ENCODE data around the gene PIP5K1C. TPM values are rescaled to one million over a fixed set of nuclear protein-coding genes. Genes with fewer than 3 reads are reported as not detected.

The PIP5K1C gene
- total RNA-seq, 2 experiments from 2014 or later = 19.7 to 20.0 TPM

GRCh38 chr19:3733549-3734309 lies 33.5 kb upstream of the PIP5K1C start:
- ATAC-seq = no peak
- Mint-ChIP-seq H3K4me1 (ENCODE audit: low read depth) (peaks cover 6% of the 10 kb centered on the region), H3K36me3 (ENCODE audit: low read depth) (no peaks in the 10 kb centered on the region), H3K27ac (no peak overlapping the region), H3K9me3 (ENCODE audit: insufficient read depth) (no peaks in the 10 kb centered on the region), H3K27me3 (ENCODE audit: low read depth) (peaks cover 3% of the 10 kb centered on the region), H3K4me3 (no peak overlapping the region)
- POLR2A ChIA-PET = no interaction called here
- DNase-seq = no peak
- CTCF ChIA-PET = interaction anchor here (1.2 kb wide), 1 partner anchor 22 kb away, joined by 4 read pairs; no protein-coding TSS in a partner anchor

DNA sequence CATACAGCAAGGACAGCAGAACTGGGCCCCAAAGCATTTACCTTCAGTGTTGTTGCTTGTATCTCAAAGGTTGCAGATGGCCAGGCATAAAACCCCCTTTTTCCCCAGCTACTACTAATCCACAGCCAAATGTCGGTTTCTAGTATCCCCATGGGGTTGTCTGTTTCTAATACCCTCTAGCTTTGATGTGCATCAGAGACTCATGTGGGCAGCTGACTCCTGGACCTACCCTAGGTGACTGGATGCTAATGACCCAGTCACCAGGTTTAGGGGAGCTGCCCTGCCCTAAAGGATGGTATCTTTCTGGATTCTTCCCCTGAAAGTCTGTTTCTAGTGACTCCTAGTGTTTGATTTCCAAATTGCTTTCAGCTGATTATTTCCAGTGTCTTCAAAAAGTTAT lies 31.8 kb upstream of the PIP5K1C start:
- Mint-ChIP-seq H3K27ac (no peak overlapping the region), H3K4me1 (ENCODE audit: low read depth) (no peaks in the 10 kb centered on the region), H3K4me3 (no peak overlapping the region), H3K36me3 (ENCODE audit: low read depth) (no peaks in the 10 kb centered on the region), H3K27me3 (ENCODE audit: low read depth) (peaks cover under 1% of the 10 kb centered on the region), H3K9me3 (ENCODE audit: insufficient read depth) (no peaks in the 10 kb centered on the region)
- ChIA-PET CTCF (no interaction called here), POLR2A (no interaction called here)
- no peak for DNase-seq
- ATAC-seq = no peak

DNA sequence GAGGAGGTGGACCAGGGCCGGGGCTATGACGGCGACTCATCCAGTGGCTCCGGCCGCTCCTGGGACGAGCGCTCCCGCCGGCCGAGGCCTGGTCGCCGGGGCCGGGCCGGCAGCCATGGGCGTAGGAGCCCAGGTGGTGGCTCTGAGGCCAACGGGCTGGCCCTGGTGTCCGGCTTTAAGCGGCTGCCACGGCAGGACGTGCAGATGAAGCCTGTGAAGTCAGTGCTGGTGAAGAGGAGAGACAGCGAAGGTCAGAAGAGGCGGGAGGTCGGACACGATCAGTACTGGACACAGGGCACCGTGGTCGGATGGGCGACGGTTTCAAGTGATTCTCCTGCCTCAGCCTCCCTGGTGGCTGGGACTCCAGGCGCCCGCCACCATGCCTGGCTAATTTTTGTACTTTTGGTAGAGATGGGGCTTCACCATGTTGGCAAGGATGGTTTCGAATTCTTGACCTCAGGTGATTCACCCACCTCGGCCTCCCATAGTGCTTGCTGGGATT lies 30.2 kb upstream of the PIP5K1C start:
- no peak for ATAC-seq
- Mint-ChIP-seq H3K36me3 (ENCODE audit: low read depth) (no peaks in the 10 kb centered on the region), H3K4me1 (ENCODE audit: low read depth) (no peaks in the 10 kb centered on the region), H3K27me3 (ENCODE audit: low read depth) (no peaks in the 10 kb centered on the region), H3K4me3 (no peak overlapping the region), H3K9me3 (ENCODE audit: insufficient read depth) (no peaks in the 10 kb centered on the region), H3K27ac (no peak overlapping the region)
- no peak for DNase-seq
- ChIA-PET CTCF (interaction anchor here (1.0 kb wide), 1 partner anchor 10 kb away, joined by 3 read pairs; no protein-coding TSS in a partner anchor), POLR2A (no interaction called here)

- DNase-seq = no peak
- no peak overlapping the region for H3K27ac Mint-ChIP-seq
- H3K4me3 Mint-ChIP-seq = no peak overlapping the region
- peaks cover 16% of the 10 kb centered on the region for H3K4me1 Mint-ChIP-seq (ENCODE audit: low read depth)
- no peak for ATAC-seq
- peaks cover 19% of the 10 kb centered on the region for H3K27me3 Mint-ChIP-seq (ENCODE audit: low read depth)
- no peaks in the 10 kb centered on the region for H3K36me3 Mint-ChIP-seq (ENCODE audit: low read depth)
- no peaks in the 10 kb centered on the region for H3K9me3 Mint-ChIP-seq (ENCODE audit: insufficient read depth)
- POLR2A ChIA-PET = no interaction called here
- CTCF ChIA-PET = no interaction called here
These were observed 25.5 kb upstream of the PIP5K1C start for GRCh38 chr19:3725640-3726310.

DNA sequence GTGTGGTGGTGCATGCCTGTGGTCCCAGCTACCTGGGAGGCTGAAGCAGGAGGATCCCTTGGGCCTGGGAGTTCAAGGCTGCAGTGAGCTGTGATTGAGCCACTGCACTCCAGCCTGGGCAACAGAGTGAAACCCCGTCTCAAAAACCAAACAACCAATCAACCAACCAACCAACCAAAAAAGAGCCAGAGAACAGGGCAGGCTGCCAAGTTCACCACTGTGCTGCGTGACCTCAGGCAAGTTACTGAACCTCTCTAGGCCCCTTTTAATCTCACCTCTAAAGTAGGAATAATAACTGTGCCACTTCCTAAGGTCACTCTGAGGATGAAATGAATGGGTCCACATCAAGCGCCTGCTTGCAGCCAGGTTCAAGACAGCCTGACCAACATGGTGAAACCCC lies 24.9 kb upstream of the PIP5K1C start:
- Mint-ChIP-seq H3K4me1 (ENCODE audit: low read depth) (peaks cover 16% of the 10 kb centered on the region), H3K9me3 (ENCODE audit: insufficient read depth) (no peaks in the 10 kb centered on the region), H3K36me3 (ENCODE audit: low read depth) (no peaks in the 10 kb centered on the region), H3K4me3 (no peak overlapping the region), H3K27ac (no peak overlapping the region), H3K27me3 (ENCODE audit: low read depth) (peaks cover 19% of the 10 kb centered on the region)
- CTCF ChIA-PET = interaction anchor here (1.6 kb wide), 1 partner anchor 19 kb away, joined by 3 read pairs; no protein-coding TSS in a partner anchor
- POLR2A ChIA-PET = no interaction called here
- DNase-seq (no peak), ATAC-seq (no peak)

- Mint-ChIP-seq H3K27ac (no peak overlapping the region), H3K4me1 (ENCODE audit: low read depth) (peaks cover 16% of the 10 kb centered on the region), H3K27me3 (ENCODE audit: low read depth) (peaks cover 19% of the 10 kb centered on the region), H3K9me3 (ENCODE audit: insufficient read depth) (no peaks in the 10 kb centered on the region), H3K4me3 (no peak overlapping the region), H3K36me3 (ENCODE audit: low read depth) (no peaks in the 10 kb centered on the region)
- CTCF ChIA-PET = interaction anchor here (0.6 to 1.6 kb wide), 2 partner anchors 17 to 21 kb away, joined by 3 read pairs; no protein-coding TSS in a partner anchor
- DNase-seq (no peak), ATAC-seq (no peak)
- POLR2A ChIA-PET = interaction anchor here (0.5 kb wide), 1 partner anchor 14 kb away, joined by 3 read pairs; no protein-coding TSS in a partner anchor
These were observed 23.6 kb upstream of the PIP5K1C start for GRCh38 chr19:3723883-3724282.

GRCh38 chr19:3723110-3723488 lies 22.8 kb upstream of the PIP5K1C start:
- Mint-ChIP-seq H3K4me3 (no peak overlapping the region), H3K36me3 (ENCODE audit: low read depth) (no peaks in the 10 kb centered on the region), H3K4me1 (ENCODE audit: low read depth) (peaks cover 16% of the 10 kb centered on the region), H3K27me3 (ENCODE audit: low read depth) (peaks cover 19% of the 10 kb centered on the region), H3K9me3 (ENCODE audit: insufficient read depth) (no peaks in the 10 kb centered on the region), H3K27ac (no peak overlapping the region)
- DNase-seq (no peak), ATAC-seq (no peak)
- POLR2A ChIA-PET = interaction anchor here (0.5 kb wide), 1 partner anchor 13 kb away, joined by 3 read pairs; no protein-coding TSS in a partner anchor
- CTCF ChIA-PET = no interaction called here

GRCh38 chr19:3722443-3723109 lies 22.3 kb upstream of the PIP5K1C start:
- peaks cover 16% of the 10 kb centered on the region for H3K4me1 Mint-ChIP-seq (ENCODE audit: low read depth)
- ChIA-PET CTCF (interaction anchor here (1.2 kb wide), 1 partner anchor 100 kb away, joined by 3 read pairs; no protein-coding TSS in a partner anchor), POLR2A (no interaction called here)
- no peak for ATAC-seq
- no peak overlapping the region for H3K27ac Mint-ChIP-seq
- no peaks in the 10 kb centered on the region for H3K36me3 Mint-ChIP-seq (ENCODE audit: low read depth)
- DNase-seq = no peak
- no peaks in the 10 kb centered on the region for H3K9me3 Mint-ChIP-seq (ENCODE audit: insufficient read depth)
- H3K27me3 Mint-ChIP-seq (ENCODE audit: low read depth) = peaks cover 19% of the 10 kb centered on the region
- H3K4me3 Mint-ChIP-seq = no peak overlapping the region

- ATAC-seq (no peak), DNase-seq (no peak)
- Mint-ChIP-seq H3K27me3 (ENCODE audit: low read depth) (peaks cover 19% of the 10 kb centered on the region), H3K36me3 (ENCODE audit: low read depth) (no peaks in the 10 kb centered on the region), H3K27ac (no peak overlapping the region), H3K4me3 (no peak overlapping the region), H3K9me3 (ENCODE audit: insufficient read depth) (no peaks in the 10 kb centered on the region), H3K4me1 (ENCODE audit: low read depth) (peaks cover 16% of the 10 kb centered on the region)
- ChIA-PET POLR2A (no interaction called here), CTCF (interaction anchor here (1.2 kb wide), 1 partner anchor 100 kb away, joined by 3 read pairs; no protein-coding TSS in a partner anchor)
These were observed 21.7 kb upstream of the PIP5K1C start for GRCh38 chr19:3721887-3722442.

DNA sequence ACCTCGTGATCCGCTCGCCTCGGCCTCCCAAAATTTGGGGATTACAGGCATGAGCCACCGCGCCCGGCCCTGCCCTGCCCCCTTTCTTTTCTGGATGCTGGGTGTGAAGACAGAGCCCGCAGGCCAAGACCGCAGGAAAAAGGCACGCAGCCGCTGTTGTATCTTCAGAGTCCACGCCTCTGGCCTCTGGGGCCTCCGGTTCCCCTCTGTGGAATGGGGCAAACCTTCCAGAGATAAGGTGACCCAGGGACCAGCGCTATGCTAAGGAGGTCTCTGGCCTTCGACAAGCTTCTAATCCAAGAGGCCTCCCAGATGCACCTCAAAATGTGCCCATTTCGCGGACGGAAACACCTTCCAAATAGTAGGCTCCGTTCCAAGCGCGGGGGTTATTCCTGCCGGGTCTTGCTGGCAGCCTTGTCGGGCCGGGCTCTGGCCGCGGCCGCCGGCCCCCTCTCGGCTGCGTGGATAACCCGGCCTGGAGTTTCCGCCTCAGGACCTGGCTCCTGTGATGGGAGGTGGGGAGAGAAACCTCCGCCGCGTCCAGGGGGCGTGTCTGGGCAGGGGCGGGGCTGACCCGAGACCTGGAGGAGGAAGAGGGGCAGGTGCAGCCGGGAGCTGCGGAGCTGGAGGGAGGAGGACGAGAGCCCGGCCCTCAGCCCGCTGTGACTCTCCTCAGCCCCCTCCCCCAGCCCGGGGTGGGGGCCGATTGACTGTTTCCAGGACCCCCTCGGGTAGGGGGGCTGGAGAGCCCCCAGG lies 21.0 kb upstream of the PIP5K1C start:
- H3K4me3 Mint-ChIP-seq = peak overlapping the region; percentile 51
- H3K9me3 Mint-ChIP-seq (ENCODE audit: insufficient read depth) = no peaks in the 10 kb centered on the region
- peak; percentile 80 for ATAC-seq
- CTCF ChIA-PET = interaction anchor here (1.2 kb wide), 1 partner anchor 101 kb away, joined by 3 read pairs; no protein-coding TSS in a partner anchor
- no peaks in the 10 kb centered on the region for H3K36me3 Mint-ChIP-seq (ENCODE audit: low read depth)
- POLR2A ChIA-PET = interaction anchor here (0.6 kb wide), 1 partner anchor 17 kb away, joined by 3 read pairs; no protein-coding TSS in a partner anchor
- H3K4me1 Mint-ChIP-seq (ENCODE audit: low read depth) = peaks cover 16% of the 10 kb centered on the region
- H3K27ac Mint-ChIP-seq = no peak overlapping the region
- peaks cover 19% of the 10 kb centered on the region for H3K27me3 Mint-ChIP-seq (ENCODE audit: low read depth)
- peak; percentile 85 for DNase-seq

- no peaks in the 10 kb centered on the region for H3K9me3 Mint-ChIP-seq (ENCODE audit: insufficient read depth)
- ChIA-PET CTCF (interaction anchor here (1.1 kb wide), 1 partner anchor 102 kb away, joined by 5 read pairs; no protein-coding TSS in a partner anchor), POLR2A (no interaction called here)
- DNase-seq (no peak), ATAC-seq (no peak)
- no peak overlapping the region for H3K4me3 Mint-ChIP-seq
- peaks cover 16% of the 10 kb centered on the region for H3K4me1 Mint-ChIP-seq (ENCODE audit: low read depth)
- H3K27me3 Mint-ChIP-seq (ENCODE audit: low read depth) = peaks cover 19% of the 10 kb centered on the region
- no peaks in the 10 kb centered on the region for H3K36me3 Mint-ChIP-seq (ENCODE audit: low read depth)
- H3K27ac Mint-ChIP-seq = no peak overlapping the region
These were observed 20.2 kb upstream of the PIP5K1C start for GRCh38 chr19:3720349-3720917.

Data from activated CD8-positive, alpha-beta T cell treated with anti-CD3 and anti-CD28 coated beads, Interleukin-2, amount 10 ng/mL, durations not matched to agents 7 days and 5 days (primary cell).